Right forelimb (tissue), 1 donor: ENCODE measurements around the gene KCNK2.
"Not testable (repeated sequence)": the region's sequence is repeated elsewhere in the genome, so short reads cannot be mapped to it uniquely, and the experiment has no call there.

Experiments
- DNase-seq: peaks from one replicate; pipeline ENCODE4 v3.0.0-alpha.2; 2018

Gene KCNK2

GRCh38 chr1:215156232-215156631, 73.7 kb downstream of the KCNK2 start:
- no peak for DNase-seq

GRCh38 chr1:215160351-215160750, 77.8 kb downstream of the KCNK2 start:
- DNase-seq, result no peak

GRCh38 chr1:215163144-215163543, 80.6 kb downstream of the KCNK2 start:
- not testable (repeated sequence) for DNase-seq

- DNase-seq, result no peak
Measured at GRCh38 chr1:215166886-215167285, 84.3 kb downstream of the KCNK2 start.

- no peak for DNase-seq
Measured at GRCh38 chr1:215181518-215181917, 99.0 kb downstream of the KCNK2 start.

GRCh38 chr1:215185067-215185620, 102.6 kb downstream of the KCNK2 start:
- no peak for DNase-seq

GRCh38 chr1:215188302-215188950, 105.9 kb downstream of the KCNK2 start:
- no peak for DNase-seq

- DNase-seq, result no peak
Measured at GRCh38 chr1:215192306-215192705, 109.8 kb downstream of the KCNK2 start.

- DNase-seq, result no peak
Measured at GRCh38 chr1:215198021-215198420, 115.5 kb downstream of the KCNK2 start.

- no peak for DNase-seq
Measured at GRCh38 chr1:215200121-215200520, 117.6 kb downstream of the KCNK2 start.

GRCh38 chr1:215201283-215201682, 118.7 kb downstream of the KCNK2 start:
- no peak for DNase-seq

GRCh38 chr1:215202868-215203267, 120.3 kb downstream of the KCNK2 start:
- no peak for DNase-seq

GRCh38 chr1:215210167-215210566, 127.6 kb downstream of the KCNK2 start:
- no peak for DNase-seq

- no peak for DNase-seq
Measured at GRCh38 chr1:215215846-215216245, 133.3 kb downstream of the KCNK2 start.

GRCh38 chr1:215219372-215219771, 136.8 kb downstream of the KCNK2 start:
- no peak for DNase-seq

GRCh38 chr1:215220346-215220745, 137.8 kb downstream of the KCNK2 start:
- DNase-seq, result no peak

- DNase-seq, result no peak
Measured at GRCh38 chr1:215226757-215227156, 144.2 kb downstream of the KCNK2 start.

- no peak for DNase-seq
Measured at GRCh38 chr1:215228193-215228592, 145.7 kb downstream of the KCNK2 start.

GRCh38 chr1:215241451-215241850, 158.9 kb downstream of the KCNK2 start:
- no peak for DNase-seq

GRCh38 chr1:215243345-215244054, 161.0 kb downstream of the KCNK2 start:
- DNase-seq, result no peak

- no peak for DNase-seq
Measured at GRCh38 chr1:215250913-215251312, 168.4 kb downstream of the KCNK2 start.

GRCh38 chr1:215251428-215251827, 168.9 kb downstream of the KCNK2 start:
- no peak for DNase-seq

- DNase-seq, result no peak
Measured at GRCh38 chr1:215252164-215252563, 169.6 kb downstream of the KCNK2 start.

GRCh38 chr1:215256936-215257679, 174.6 kb downstream of the KCNK2 start:
- no peak for DNase-seq
